IMR-90 (cell line): ENCODE measurements around the gene PCDHA12. TPM values are rescaled to one million over a fixed set of nuclear protein-coding genes. Genes with fewer than 3 reads are reported as not detected.

Source experiments
- ATAC-seq: fragments of 200-7000 bp; cut with Tn5 transposase; 2 replicates; pipeline ENCODE4 v1.9.1; 2020; ENCODE audit warnings: low read depth, mild to moderate bottlenecking, moderate library complexity
- BruUV-seq: library from RNA; stranded (reverse); fragments of 400-500 nt; replicated peaks from 2 replicates; lab custom pipeline; 2021; lab: Mats Ljungman, UMichigan
- CTCF ChIA-PET: fragments of 300-600 bp; formaldehyde crosslinking; extraction: SDS; loops from one replicate; lab custom pipeline; 2021; ENCODE audit warnings: antibody characterized with exemption; lab: Yijun Ruan, JAX
- POLR2A ChIA-PET: fragments of 300-600 bp; sonication (Branson Sonifier 250); formaldehyde crosslinking; loops from one replicate; lab custom pipeline; 2022; ENCODE audit warnings: antibody characterized with exemption; ENCODE audit not compliant: unreplicated experiment; lab: Charles Lee
- DNase-seq: peaks from one replicate; pipeline ENCODE4 v3.0.0; 2013
- H2AFZ ChIP-seq: replicated peaks from 2 replicates; pipeline ENCODE3; 2013; ENCODE audit warnings: low read length, mild to moderate bottlenecking; ENCODE audit not compliant: poor library complexity
- H2AK5ac ChIP-seq: 2 replicates; pipeline ENCODE4 v1.6.1; 2013; ENCODE audit warnings: low read depth, low read length, inconsistent platforms
- H2AK9ac ChIP-seq: replicated peaks from 2 replicates; pipeline ENCODE3; 2013; ENCODE audit warnings: mild to moderate bottlenecking, low read depth, low read length, moderate library complexity; ENCODE audit not compliant: poor library complexity
- H2BK120ac ChIP-seq: 2 replicates; pipeline ENCODE4 v1.6.1; 2013; ENCODE audit warnings: low read depth, low read length, inconsistent platforms
- H2BK15ac ChIP-seq: 3 replicates; pipeline ENCODE4 v1.6.1; 2013; ENCODE audit warnings: low read depth, low read length, inconsistent platforms
- H2BK20ac ChIP-seq: 2 replicates; pipeline ENCODE4 v1.6.1; 2013; ENCODE audit warnings: low read depth, mild to moderate bottlenecking, inconsistent platforms, low read length, moderate library complexity
- H2BK5ac ChIP-seq: 2 replicates; pipeline ENCODE4 v1.6.1; 2013; ENCODE audit warnings: mild to moderate bottlenecking, low read depth, low read length, inconsistent platforms; ENCODE audit not compliant: poor library complexity, severe bottlenecking
- H3K14ac ChIP-seq: replicated peaks from 2 replicates; pipeline ENCODE4 v1.6.1; 2013; ENCODE audit warnings: low read depth, low read length, inconsistent platforms
- H3K18ac ChIP-seq: 2 replicates; pipeline ENCODE4 v1.6.1; 2013; ENCODE audit warnings: low read depth, low read length, control low read depth
- H3K23ac ChIP-seq: 2 replicates; pipeline ENCODE4 v1.6.1; 2013; ENCODE audit warnings: low read depth, low read length, inconsistent platforms
- H3K27ac ChIP-seq: 2 replicates; pipeline ENCODE4 v1.5.1; 2013; ENCODE audit warnings: mild to moderate bottlenecking, control low read depth, low read length; ENCODE audit not compliant: insufficient read depth
- H3K27me3 ChIP-seq: 2 replicates; pipeline ENCODE4 v1.6.1; 2013; ENCODE audit warnings: low read length; ENCODE audit not compliant: control insufficient read depth, insufficient read depth
- H3K36me3 ChIP-seq: 2 replicates; pipeline ENCODE4 v1.6.1; 2013; ENCODE audit warnings: low read length, mixed read lengths; ENCODE audit not compliant: control insufficient read depth, insufficient read depth
- H3K4ac ChIP-seq: 2 replicates; pipeline ENCODE4 v1.6.1; 2013; ENCODE audit warnings: low read depth, low read length, inconsistent platforms
- H3K4me1 ChIP-seq: 2 replicates; pipeline ENCODE4 v1.6.1; 2013; ENCODE audit warnings: low read length, mixed read lengths; ENCODE audit not compliant: control insufficient read depth, insufficient read depth
- H3K4me2 ChIP-seq: 2 replicates; pipeline ENCODE4 v1.6.1; 2013; ENCODE audit warnings: low read depth, mild to moderate bottlenecking, control low read depth, low read length, moderate library complexity
- H3K4me3 ChIP-seq: 2 replicates; pipeline ENCODE4 v1.5.1; 2013; ENCODE audit warnings: low read depth, mild to moderate bottlenecking, control low read depth, low read length, moderate library complexity; ENCODE audit not compliant: insufficient read depth
- H3K56ac ChIP-seq: 2 replicates; pipeline ENCODE4 v1.6.1; 2013; ENCODE audit warnings: low read length, inconsistent platforms; ENCODE audit not compliant: insufficient read depth; ENCODE audit errors: extremely low read depth
- H3K79me1 ChIP-seq, 2 experiments: 2 replicates each; pipeline ENCODE4 v1.6.1; 2013; ENCODE audit warnings: low read length in 2 of 2, inconsistent platforms in 1 of 2, low read depth in 1 of 2
- H3K9ac ChIP-seq: 2 replicates; pipeline ENCODE4 v1.6.1; 2013; ENCODE audit warnings: low read depth, low read length, control low read depth
- H3K9me1 ChIP-seq: 2 replicates; pipeline ENCODE4 v1.6.1; 2013; ENCODE audit warnings: low read length, inconsistent platforms; ENCODE audit not compliant: insufficient read depth
- H3K9me3 ChIP-seq: 2 replicates; pipeline ENCODE4 v1.6.1; 2013; ENCODE audit warnings: low read length; ENCODE audit not compliant: control insufficient read depth, insufficient read depth
- H4K20me1 ChIP-seq: 2 replicates; pipeline ENCODE4 v1.6.1; 2013; ENCODE audit warnings: low read length, inconsistent platforms; ENCODE audit not compliant: insufficient read depth
- H4K5ac ChIP-seq: 2 replicates; pipeline ENCODE4 v1.6.1; 2013; ENCODE audit warnings: mild to moderate bottlenecking, low read depth, low read length, control low read depth
- H4K8ac ChIP-seq, 2 experiments: 2 replicates each; pipeline ENCODE4 v1.6.1; 2013; ENCODE audit warnings: low read depth in 2 of 2, low read length in 2 of 2, control low read depth in 1 of 2, inconsistent platforms in 1 of 2
- H4K91ac ChIP-seq: 2 replicates; pipeline ENCODE4 v1.6.1; 2013; ENCODE audit warnings: low read depth, low read length, inconsistent platforms; ENCODE audit not compliant: insufficient read depth
- BHLHE40 ChIP-seq: fragments of 150-350 bp; IDR thresholded peaks from 2 replicates; pipeline ENCODE4 v1.6.1; 2016; ENCODE audit warnings: mild to moderate bottlenecking, low read depth, low read length
- CEBPB ChIP-seq: IDR thresholded peaks from 2 replicates; pipeline ENCODE4 v1.6.1; 2012; ENCODE audit warnings: low read depth, low read length, improper control_type of control experiment
- CHD1 ChIP-seq: IDR thresholded peaks from 2 replicates; pipeline ENCODE4 v1.6.1; 2012; ENCODE audit warnings: low read depth, low read length, improper control_type of control experiment
- FOS ChIP-seq: fragments of 150-350 bp; IDR thresholded peaks from 2 replicates; pipeline ENCODE4 v1.6.1; 2016; ENCODE audit warnings: low read depth, low read length
- MAFK ChIP-seq: IDR thresholded peaks from 2 replicates; pipeline ENCODE4 v1.6.1; 2012; ENCODE audit warnings: low read depth, low read length, improper control_type of control experiment
- MAZ ChIP-seq: IDR thresholded peaks from 2 replicates; pipeline ENCODE4 v1.6.1; 2012; ENCODE audit warnings: low read depth, mild to moderate bottlenecking, low read length, improper control_type of control experiment, moderate library complexity, borderline replicate concordance
- MXI1 ChIP-seq: IDR thresholded peaks from 2 replicates; pipeline ENCODE4 v1.6.1; 2012; ENCODE audit warnings: low read depth, mild to moderate bottlenecking, low read length, moderate library complexity, borderline replicate concordance
- NFE2L2 ChIP-seq: fragments of 150-350 bp; IDR thresholded peaks from 2 replicates; pipeline ENCODE4 v1.6.1; 2016; ENCODE audit warnings: low read depth, mild to moderate bottlenecking, low read length
- POLR2A ChIP-seq: IDR thresholded peaks from 2 replicates; pipeline ENCODE4 v1.6.1; 2012; ENCODE audit warnings: mild to moderate bottlenecking, low read depth, low read length
- RAD21 ChIP-seq: IDR thresholded peaks from 2 replicates; pipeline ENCODE4 v1.6.1; 2012; ENCODE audit warnings: low read length, improper control_type of control experiment
- RCOR1 ChIP-seq: IDR thresholded peaks from 2 replicates; pipeline ENCODE4 v1.6.1; 2012; ENCODE audit warnings: mild to moderate bottlenecking, low read length, improper control_type of control experiment; ENCODE audit not compliant: insufficient replicate concordance
- RFX5 ChIP-seq: IDR thresholded peaks from 2 replicates; pipeline ENCODE4 v1.8.0; 2012; ENCODE audit warnings: low read depth, mild to moderate bottlenecking, low read length, moderate library complexity
- SMC3 ChIP-seq: fragments of 150-350 bp; IDR thresholded peaks from 2 replicates; pipeline ENCODE4 v1.6.1; 2016; ENCODE audit warnings: low read depth, mild to moderate bottlenecking, antibody characterized with exemption, low read length, moderate library complexity
- WGBS, 2 experiments: methylation state at CpG; one replicate each; pipeline versions ENCODE4 v1.1.5 to v1.1.7; 2013; ENCODE audit warnings: missing lambda C conversion rate in 2 of 2; ENCODE audit not compliant: insufficient read length in 1 of 2; ENCODE audit errors: extremely low coverage in 2 of 2; 5-methylcytosine and 5-hydroxymethylcytosine counted together
- dilution Hi-C: fragments of 300-500 bp; cut with HindIII; formaldehyde crosslinking; loops from one replicate; pipeline ENCODE4 v1.14.3; 2018; ENCODE audit warnings: low sequenced_read_pairs; ENCODE audit not compliant: unreplicated experiment
- in situ Hi-C: fragments of 300-500 bp; cut with MboI; formaldehyde crosslinking; loops from 3 replicates; pipeline ENCODE4 v1.14.3; 2019; ENCODE audit warnings: low sequenced_read_pairs, inconsistent platforms, mixed read lengths
- intact Hi-C: fragments of 100-400 bp; cut with micrococcal nuclease; formaldehyde crosslinking; loops from 2 replicates; pipeline ENCODE4 v1.10.0; 2022
- polyA plus RNA-seq, 3 experiments: library from polyadenylated mRNA; depleted of rRNA; stranded (reverse); fragments of >200 nt; gene quantifications; 2 replicates each; pipeline ENCODE4 v1.2.3, GENCODE V29; 2012; ENCODE audit warnings: low replicate concordance in 1 of 3
- total RNA-seq: library from RNA; depleted of rRNA; stranded (reverse); fragments of >200 nt; gene quantifications from 2 replicates; pipeline ENCODE4 v1.2.3, GENCODE V29; 2012
- TF ChIP-seq, protein P1 (sequence below): fragments of 150-350 bp; IDR thresholded peaks from 2 replicates; pipeline ENCODE4 v1.6.1; 2016; ENCODE audit warnings: low read depth, mild to moderate bottlenecking, low read length, moderate library complexity, borderline replicate concordance
- TF ChIP-seq, protein P2 (sequence below): conservative IDR thresholded peaks from 2 replicates; pipeline ENCODE4 v1.5.1; 2012; ENCODE audit warnings: mild to moderate bottlenecking, low read depth, low read length, improper control_type of control experiment
- TF ChIP-seq, protein P3 (sequence below): fragments of 150-350 bp; IDR thresholded peaks from 2 replicates; pipeline ENCODE4 v1.6.1; 2017; ENCODE audit warnings: mild to moderate bottlenecking, antibody characterized with exemption, low read length, low read depth

The PCDHA12 gene
- total and polyA plus RNA-seq, 2 of the 4 experiments (the other 2 are of a cell fraction) = not detected

DNA sequence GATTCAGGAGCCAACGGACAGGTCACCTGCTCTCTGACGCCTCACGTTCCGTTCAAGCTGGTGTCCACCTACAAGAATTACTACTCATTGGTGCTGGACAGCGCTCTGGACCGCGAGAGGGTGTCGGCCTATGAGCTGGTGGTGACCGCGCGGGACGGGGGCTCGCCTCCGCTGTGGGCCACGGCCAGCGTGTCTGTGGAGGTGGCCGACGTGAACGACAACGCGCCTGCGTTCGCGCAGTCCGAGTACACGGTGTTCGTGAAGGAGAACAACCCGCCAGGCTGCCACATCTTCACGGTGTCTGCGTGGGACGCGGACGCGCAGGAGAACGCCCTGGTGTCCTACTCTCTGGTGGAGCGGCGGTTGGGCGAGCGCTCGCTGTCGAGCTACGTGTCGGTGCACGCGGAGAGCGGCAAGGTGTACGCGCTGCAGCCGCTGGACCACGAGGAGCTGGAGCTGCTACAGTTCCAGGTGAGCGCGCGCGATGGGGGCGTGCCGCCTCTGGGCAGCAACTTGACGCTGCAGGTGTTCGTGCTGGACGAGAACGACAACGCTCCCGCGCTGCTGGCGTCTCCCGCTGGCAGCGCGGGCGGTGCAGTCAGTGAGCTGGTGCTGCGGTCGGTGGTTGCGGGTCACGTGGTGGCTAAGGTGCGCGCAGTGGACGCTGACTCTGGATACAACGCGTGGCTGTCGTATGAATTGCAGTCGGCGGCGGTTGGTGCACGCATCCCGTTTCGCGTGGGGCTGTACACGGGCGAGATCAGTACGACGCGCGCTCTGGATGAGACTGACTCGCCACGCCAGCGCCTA, 17.7 kb upstream of the PCDHA12 start:
- Histone ChIP-seq H4K8ac (no peak overlapping the region), H3K23ac (no peak overlapping the region), H3K18ac (no peak overlapping the region), H2BK15ac (no peak overlapping the region), H2BK5ac (no peak overlapping the region), H3K4me3 (no peak overlapping the region), H2BK120ac (no peak overlapping the region), H3K36me3 (no peaks in the 10 kb centered on the region), H3K9me3 (peaks cover 29% of the 10 kb centered on the region), H2AK5ac (no peak overlapping the region), H2BK20ac (no peak overlapping the region), H3K27me3 (no peaks in the 10 kb centered on the region), H3K27ac (no peak overlapping the region), H2AK9ac (no peak overlapping the region), H2AFZ (no peak overlapping the region), H3K14ac (no peak overlapping the region), H4K91ac (no peak overlapping the region), H3K9me1 (no peaks in the 10 kb centered on the region), H3K56ac (no peak overlapping the region), H3K4me2 (no peak overlapping the region), H4K20me1 (no peaks in the 10 kb centered on the region), H3K79me1 (no peaks in the 10 kb centered on the region), H4K5ac (no peak overlapping the region), H3K4ac (no peak overlapping the region), H3K4me1 (no peaks in the 10 kb centered on the region), H3K9ac (no peak overlapping the region)
- ChIA-PET CTCF (no interaction called here), POLR2A (no interaction called here)
- intact Hi-C loops (no loop called here), in situ Hi-C loops (no loop called here), dilution Hi-C loops (no loop called here)
- DNase-seq (no peak), ATAC-seq (no peak)
- BruUV-seq = no TSS peak
- no peak for TF ChIP-seq RFX5
- TF ChIP-seq BHLHE40 = no peak
- TF ChIP-seq MXI1 = no peak
- TF ChIP-seq MAZ = no peak
- TF ChIP-seq MAFK = no peak
- no peak for TF ChIP-seq SMC3
- TF ChIP-seq RCOR1 = no peak
- TF ChIP-seq, protein P1, sequence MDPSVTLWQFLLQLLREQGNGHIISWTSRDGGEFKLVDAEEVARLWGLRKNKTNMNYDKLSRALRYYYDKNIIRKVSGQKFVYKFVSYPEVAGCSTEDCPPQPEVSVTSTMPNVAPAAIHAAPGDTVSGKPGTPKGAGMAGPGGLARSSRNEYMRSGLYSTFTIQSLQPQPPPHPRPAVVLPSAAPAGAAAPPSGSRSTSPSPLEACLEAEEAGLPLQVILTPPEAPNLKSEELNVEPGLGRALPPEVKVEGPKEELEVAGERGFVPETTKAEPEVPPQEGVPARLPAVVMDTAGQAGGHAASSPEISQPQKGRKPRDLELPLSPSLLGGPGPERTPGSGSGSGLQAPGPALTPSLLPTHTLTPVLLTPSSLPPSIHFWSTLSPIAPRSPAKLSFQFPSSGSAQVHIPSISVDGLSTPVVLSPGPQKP = no peak
- TF ChIP-seq, protein P2, sequence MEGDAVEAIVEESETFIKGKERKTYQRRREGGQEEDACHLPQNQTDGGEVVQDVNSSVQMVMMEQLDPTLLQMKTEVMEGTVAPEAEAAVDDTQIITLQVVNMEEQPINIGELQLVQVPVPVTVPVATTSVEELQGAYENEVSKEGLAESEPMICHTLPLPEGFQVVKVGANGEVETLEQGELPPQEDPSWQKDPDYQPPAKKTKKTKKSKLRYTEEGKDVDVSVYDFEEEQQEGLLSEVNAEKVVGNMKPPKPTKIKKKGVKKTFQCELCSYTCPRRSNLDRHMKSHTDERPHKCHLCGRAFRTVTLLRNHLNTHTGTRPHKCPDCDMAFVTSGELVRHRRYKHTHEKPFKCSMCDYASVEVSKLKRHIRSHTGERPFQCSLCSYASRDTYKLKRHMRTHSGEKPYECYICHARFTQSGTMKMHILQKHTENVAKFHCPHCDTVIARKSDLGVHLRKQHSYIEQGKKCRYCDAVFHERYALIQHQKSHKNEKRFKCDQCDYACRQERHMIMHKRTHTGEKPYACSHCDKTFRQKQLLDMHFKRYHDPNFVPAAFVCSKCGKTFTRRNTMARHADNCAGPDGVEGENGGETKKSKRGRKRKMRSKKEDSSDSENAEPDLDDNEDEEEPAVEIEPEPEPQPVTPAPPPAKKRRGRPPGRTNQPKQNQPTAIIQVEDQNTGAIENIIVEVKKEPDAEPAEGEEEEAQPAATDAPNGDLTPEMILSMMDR = no peak
- no peak for TF ChIP-seq NFE2L2
- TF ChIP-seq CEBPB = no peak
- TF ChIP-seq CHD1 = no peak
- TF ChIP-seq, protein P3, sequence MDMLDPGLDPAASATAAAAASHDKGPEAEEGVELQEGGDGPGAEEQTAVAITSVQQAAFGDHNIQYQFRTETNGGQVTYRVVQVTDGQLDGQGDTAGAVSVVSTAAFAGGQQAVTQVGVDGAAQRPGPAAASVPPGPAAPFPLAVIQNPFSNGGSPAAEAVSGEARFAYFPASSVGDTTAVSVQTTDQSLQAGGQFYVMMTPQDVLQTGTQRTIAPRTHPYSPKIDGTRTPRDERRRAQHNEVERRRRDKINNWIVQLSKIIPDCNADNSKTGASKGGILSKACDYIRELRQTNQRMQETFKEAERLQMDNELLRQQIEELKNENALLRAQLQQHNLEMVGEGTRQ = no peak
- TF ChIP-seq RAD21 = no peak
- no peak for TF ChIP-seq FOS
- no peak for TF ChIP-seq POLR2A
- WGBS, 2 experiments = 58% methylated on average over 38 of the region's 94 CpGs; no CpG with 5 or more reads in 1 of the 2 experiments
